Activated T-helper 1 cell treated with anti-CD3 and anti-CD28 coated beads, Interleukin-12 subunit alpha, Interleukin-12 subunit beta, Interleukin-2, Interleukin-4 antibody, amounts not matched to agents 30 ng/mL and 10 ng/mL and 1 ng/mL, durations not matched to agents 14 hours and 24 hours and 36 hours (primary cell): Measurements from ENCODE around the gene CEP89. TPM values are rescaled to one million over a fixed set of nuclear protein-coding genes. Genes with fewer than 3 reads are reported as not detected.
"Not testable (repeated sequence)": the region's sequence is repeated elsewhere in the genome, so short reads cannot be mapped to it uniquely, and the experiment has no call there.

Experiments used
- DNase-seq: peaks from one replicate; pipeline ENCODE4 v3.0.0; 2021; ENCODE audit warnings: low spot score
- H3K27ac Mint-ChIP-seq: one replicate; pipeline ENCODE4 v1.8.0; 2021; ENCODE audit warnings: mild to moderate bottlenecking, mixed read lengths
- H3K27me3 Mint-ChIP-seq: one replicate; pipeline ENCODE4 v1.8.0; 2022; ENCODE audit warnings: mild to moderate bottlenecking, moderate library complexity, mixed read lengths; ENCODE audit not compliant: insufficient read depth
- H3K36me3 Mint-ChIP-seq: one replicate; pipeline ENCODE4 v1.8.0; 2021; ENCODE audit warnings: low read depth, mixed read lengths
- H3K4me1 Mint-ChIP-seq: one replicate; pipeline ENCODE4 v1.8.0; 2021; ENCODE audit warnings: low read depth, mixed read lengths
- H3K4me3 Mint-ChIP-seq: one replicate; pipeline ENCODE4 v1.8.0; 2021; ENCODE audit warnings: mild to moderate bottlenecking, moderate library complexity, mixed read lengths
- H3K9me3 Mint-ChIP-seq: one replicate; pipeline ENCODE4 v1.8.0; 2021; ENCODE audit warnings: mixed read lengths
- intact Hi-C: fragments of 100-400 bp; cut with micrococcal nuclease; formaldehyde crosslinking; loops from one replicate; pipeline ENCODE4 v1.15.1; 2024
- total RNA-seq: library from RNA; stranded (reverse); gene quantifications from 2 replicates; pipeline ENCODE4 v1.2.3, GENCODE V29; 2022

Gene CEP89
- total RNA-seq, 1 donor from 2014 or later, result 15.5 TPM

GRCh38 chr19:32885255-32885654 lies 86.5 kb downstream of the CEP89 start:
- H3K27ac Mint-ChIP-seq, H3K36me3 Mint-ChIP-seq, intact Hi-C loops, H3K27me3 Mint-ChIP-seq, H3K4me3 Mint-ChIP-seq, H3K4me1 Mint-ChIP-seq, DNase-seq, H3K9me3 Mint-ChIP-seq: not testable (repeated sequence)

- DNase-seq, result no peak
- Mint-ChIP-seq H3K9me3 (no peaks in the 10 kb centered on the region), H3K4me1 (no peaks in the 10 kb centered on the region), H3K27me3 (peaks cover 2% of the 10 kb centered on the region), H3K4me3 (no peak overlapping the region), H3K36me3 (no peaks in the 10 kb centered on the region), H3K27ac (no peak overlapping the region)
- intact Hi-C loops, result no loop called here
Observed at GRCh38 chr19:32881766-32882165, 90.0 kb downstream of the CEP89 start.

- peaks cover 2% of the 10 kb centered on the region for H3K27me3 Mint-ChIP-seq
- no peaks in the 10 kb centered on the region for H3K9me3 Mint-ChIP-seq
- intact Hi-C loops, result no loop called here
- no peak overlapping the region for H3K4me3 Mint-ChIP-seq
- DNase-seq, result no peak
- H3K27ac Mint-ChIP-seq, result no peak overlapping the region
- no peaks in the 10 kb centered on the region for H3K4me1 Mint-ChIP-seq
- H3K36me3 Mint-ChIP-seq, result no peaks in the 10 kb centered on the region
Observed at GRCh38 chr19:32880622-32881021, 91.1 kb downstream of the CEP89 start.

GRCh38 chr19:32879741-32880140 lies 92.0 kb downstream of the CEP89 start:
- Mint-ChIP-seq H3K27ac (no peak overlapping the region), H3K4me1 (no peaks in the 10 kb centered on the region), H3K4me3 (no peak overlapping the region), H3K27me3 (peaks cover 2% of the 10 kb centered on the region), H3K9me3 (no peaks in the 10 kb centered on the region), H3K36me3 (no peaks in the 10 kb centered on the region)
- DNase-seq, result no peak
- intact Hi-C loops, result no loop called here

- Mint-ChIP-seq H3K36me3 (no peaks in the 10 kb centered on the region), H3K27me3 (peaks cover 2% of the 10 kb centered on the region), H3K4me1 (no peaks in the 10 kb centered on the region), H3K4me3 (no peak overlapping the region), H3K9me3 (no peaks in the 10 kb centered on the region), H3K27ac (no peak overlapping the region)
- no peak for DNase-seq
- intact Hi-C loops, result no loop called here
Observed at GRCh38 chr19:32878988-32879387, 92.8 kb downstream of the CEP89 start.

- no peak overlapping the region for H3K27ac Mint-ChIP-seq
- no peaks in the 10 kb centered on the region for H3K9me3 Mint-ChIP-seq
- no peaks in the 10 kb centered on the region for H3K4me1 Mint-ChIP-seq
- H3K36me3 Mint-ChIP-seq, result no peaks in the 10 kb centered on the region
- intact Hi-C loops, result no loop called here
- H3K4me3 Mint-ChIP-seq, result no peak overlapping the region
- no peak for DNase-seq
- peaks cover 2% of the 10 kb centered on the region for H3K27me3 Mint-ChIP-seq
Observed at GRCh38 chr19:32877977-32878745, 93.6 kb downstream of the CEP89 start.

- Mint-ChIP-seq H3K9me3 (no peaks in the 10 kb centered on the region), H3K27ac (no peak overlapping the region), H3K27me3 (peaks cover 2% of the 10 kb centered on the region), H3K4me1 (no peaks in the 10 kb centered on the region), H3K36me3 (no peaks in the 10 kb centered on the region), H3K4me3 (no peak overlapping the region)
- intact Hi-C loops, result no loop called here
- DNase-seq, result no peak
Observed at GRCh38 chr19:32877323-32877912, 94.3 kb downstream of the CEP89 start.

GRCh38 chr19:32876919-32877285 lies 94.9 kb downstream of the CEP89 start:
- Mint-ChIP-seq H3K4me1 (no peaks in the 10 kb centered on the region), H3K36me3 (no peaks in the 10 kb centered on the region), H3K4me3 (no peak overlapping the region), H3K27me3 (peaks cover 2% of the 10 kb centered on the region), H3K27ac (no peak overlapping the region), H3K9me3 (no peaks in the 10 kb centered on the region)
- no peak for DNase-seq
- intact Hi-C loops, result no loop called here

- H3K4me3 Mint-ChIP-seq, result no peak overlapping the region
- H3K9me3 Mint-ChIP-seq, result no peaks in the 10 kb centered on the region
- intact Hi-C loops, result no loop called here
- peaks cover 1% of the 10 kb centered on the region for H3K27me3 Mint-ChIP-seq
- no peak for DNase-seq
- H3K27ac Mint-ChIP-seq, result no peak overlapping the region
- H3K4me1 Mint-ChIP-seq, result no peaks in the 10 kb centered on the region
- H3K36me3 Mint-ChIP-seq, result no peaks in the 10 kb centered on the region
Observed at GRCh38 chr19:32876236-32876918, 95.4 kb downstream of the CEP89 start.

GRCh38 chr19:32875428-32875827 lies 96.3 kb downstream of the CEP89 start:
- Mint-ChIP-seq H3K27me3 (no peaks in the 10 kb centered on the region), H3K4me1 (no peaks in the 10 kb centered on the region), H3K36me3 (no peaks in the 10 kb centered on the region), H3K4me3 (no peak overlapping the region), H3K27ac (no peak overlapping the region), H3K9me3 (no peaks in the 10 kb centered on the region)
- no peak for DNase-seq
- intact Hi-C loops, result no loop called here

- Mint-ChIP-seq H3K4me1 (no peaks in the 10 kb centered on the region), H3K27me3 (no peaks in the 10 kb centered on the region), H3K36me3 (no peaks in the 10 kb centered on the region)
Observed at GRCh38 chr19:32874605-32875004, 97.2 kb downstream of the CEP89 start.

GRCh38 chr19:32873247-32873959 lies 98.4 kb downstream of the CEP89 start:
- H3K4me1 Mint-ChIP-seq, result no peaks in the 10 kb centered on the region
- H3K36me3 Mint-ChIP-seq, result no peaks in the 10 kb centered on the region
- no peak for DNase-seq
- no peaks in the 10 kb centered on the region for H3K27me3 Mint-ChIP-seq
- H3K9me3 Mint-ChIP-seq, result no peaks in the 10 kb centered on the region
- H3K27ac Mint-ChIP-seq, result no peak overlapping the region
- no peak overlapping the region for H3K4me3 Mint-ChIP-seq
- intact Hi-C loops, result no loop called here

More at GRCh38 chr19:32874605-32875004, 97.2 kb downstream of the CEP89 start:
- Mint-ChIP-seq H3K4me3 (no peak overlapping the region), H3K27ac (no peak overlapping the region), H3K9me3 (no peaks in the 10 kb centered on the region)
- intact Hi-C loops, result no loop called here
- DNase-seq, result no peak

GRCh38 chr19:32872391-32872790 lies 99.4 kb downstream of the CEP89 start:
- no peaks in the 10 kb centered on the region for H3K27me3 Mint-ChIP-seq
- intact Hi-C loops, result no loop called here
- H3K36me3 Mint-ChIP-seq, result no peaks in the 10 kb centered on the region
- H3K4me3 Mint-ChIP-seq, result no peak overlapping the region
- H3K27ac Mint-ChIP-seq, result no peak overlapping the region
- H3K4me1 Mint-ChIP-seq, result no peaks in the 10 kb centered on the region
- H3K9me3 Mint-ChIP-seq, result no peaks in the 10 kb centered on the region
- no peak for DNase-seq
